KMS-11 (cell line): ENCODE results near the gene FBXO31.
"Not testable (repeated sequence)": the region's sequence is repeated elsewhere in the genome, so short reads cannot be mapped to it uniquely, and the experiment has no call there.

ENCODE experiments used
- H2AFZ ChIP-seq: fragments of 200-600 bp; sonication (generic); 2 replicates; pipeline ENCODE4 v1.6.1; 2016; ENCODE audit warnings: antibody characterized with exemption, mixed run types, low read depth
- H3K27ac ChIP-seq: fragments of 200-600 bp; sonication (generic); 2 replicates; pipeline ENCODE4 v1.6.1; 2016; ENCODE audit warnings: mild to moderate bottlenecking, mixed run types
- H3K27me3 ChIP-seq: fragments of 200-600 bp; sonication (generic); 2 replicates; pipeline ENCODE4 v1.6.1; 2017; ENCODE audit warnings: mild to moderate bottlenecking, low read depth, mixed run types, moderate library complexity; ENCODE audit not compliant: insufficient read depth
- H3K36me3 ChIP-seq: fragments of 200-600 bp; sonication (generic); 2 replicates; pipeline ENCODE4 v1.6.1; 2017; ENCODE audit warnings: mild to moderate bottlenecking, mixed run types; ENCODE audit not compliant: insufficient read depth
- H3K4me1 ChIP-seq: fragments of 200-600 bp; sonication (generic); 2 replicates; pipeline ENCODE4 v1.6.1; 2016; ENCODE audit warnings: mild to moderate bottlenecking, low read depth, mixed run types; ENCODE audit not compliant: poor library complexity, severe bottlenecking
- H3K4me2 ChIP-seq: fragments of 200-600 bp; sonication (generic); 2 replicates; pipeline ENCODE4 v1.7.0; 2016; ENCODE audit warnings: mild to moderate bottlenecking, mixed run types
- H3K4me3 ChIP-seq: fragments of 200-600 bp; sonication (generic); IDR thresholded peaks from 2 replicates; pipeline ENCODE4 v1.6.1; 2017; ENCODE audit warnings: low read depth, low read length, mixed read lengths; ENCODE audit not compliant: insufficient read depth
- H3K79me2 ChIP-seq: fragments of 200-600 bp; sonication (generic); 2 replicates; pipeline ENCODE4 v1.6.1; 2016; ENCODE audit warnings: low read depth, mixed run types; ENCODE audit not compliant: insufficient read depth
- H3K9ac ChIP-seq: fragments of 200-600 bp; sonication (generic); 2 replicates; pipeline ENCODE4 v1.6.1; 2016; ENCODE audit warnings: mild to moderate bottlenecking, mixed run types
- H4K20me1 ChIP-seq: fragments of 200-600 bp; sonication (generic); 2 replicates; pipeline ENCODE4 v1.6.1; 2016; ENCODE audit warnings: mild to moderate bottlenecking, mixed run types; ENCODE audit not compliant: insufficient read depth
- TF ChIP-seq, protein P1 (sequence below): fragments of 200-600 bp; sonication (generic); conservative IDR thresholded peaks from 2 replicates; pipeline ENCODE4 v1.6.1; 2017; ENCODE audit warnings: low read depth, mild to moderate bottlenecking, antibody characterized with exemption, low read length, moderate library complexity, mixed read lengths

FBXO31 gene

DNA sequence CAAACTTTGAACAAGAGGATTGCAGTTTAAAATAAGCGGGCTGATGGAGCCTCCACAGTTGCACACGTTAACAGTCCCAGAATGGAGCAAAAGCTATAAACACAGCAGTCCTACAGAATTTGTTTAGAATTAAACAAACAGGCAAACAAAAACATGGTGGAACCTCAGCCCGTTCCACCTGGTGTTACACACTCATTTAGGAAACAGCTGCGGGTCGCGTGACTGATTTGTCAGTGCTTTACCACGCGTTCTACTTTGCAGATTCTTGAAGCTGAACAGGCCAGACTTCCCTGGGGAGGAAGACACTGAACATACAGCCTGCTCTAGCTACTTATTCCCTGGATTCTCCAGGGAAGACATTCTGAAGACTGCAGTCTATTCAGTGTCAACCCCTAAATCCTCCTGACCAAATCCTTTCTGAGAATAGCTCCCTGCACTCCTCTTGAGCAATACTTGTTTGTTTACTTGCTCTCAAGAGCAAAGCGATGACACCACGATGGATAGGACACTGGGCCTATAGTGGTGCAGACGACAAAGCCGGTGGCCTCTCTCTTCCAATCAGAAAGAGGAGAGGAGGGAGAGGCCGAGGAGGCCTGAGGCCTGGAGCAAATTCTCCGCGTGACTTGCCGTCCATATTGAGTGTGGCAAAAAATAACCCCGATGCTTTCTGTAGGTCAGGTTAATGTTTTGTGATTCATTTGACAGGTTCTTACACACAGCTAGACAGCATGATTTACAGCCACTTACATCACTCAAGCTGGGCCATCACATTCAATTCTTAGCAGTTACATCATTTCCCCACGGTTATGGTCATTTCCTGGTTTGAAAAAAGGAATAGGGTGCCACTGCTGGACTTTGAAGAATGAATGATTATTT, 4.6 kb upstream of the FBXO31 start:
- Histone ChIP-seq H3K4me1 (peaks cover 24% of the 10 kb centered on the region), H3K36me3 (no peaks in the 10 kb centered on the region), H3K27me3 (no peaks in the 10 kb centered on the region), H3K4me3 (no peak overlapping the region), H3K27ac (peak overlapping the region; percentile 64), H2AFZ (peak overlapping the region; percentile 49), H3K79me2 (peaks cover 4% of the 10 kb centered on the region; the same call in 1 of the 2 replicates), H3K4me2 (peak overlapping the region; percentile 46), H4K20me1 (no peaks in the 10 kb centered on the region), H3K9ac (peak overlapping the region; percentile 3; the same call in 1 of the 2 replicates)
- TF ChIP-seq, protein P1, sequence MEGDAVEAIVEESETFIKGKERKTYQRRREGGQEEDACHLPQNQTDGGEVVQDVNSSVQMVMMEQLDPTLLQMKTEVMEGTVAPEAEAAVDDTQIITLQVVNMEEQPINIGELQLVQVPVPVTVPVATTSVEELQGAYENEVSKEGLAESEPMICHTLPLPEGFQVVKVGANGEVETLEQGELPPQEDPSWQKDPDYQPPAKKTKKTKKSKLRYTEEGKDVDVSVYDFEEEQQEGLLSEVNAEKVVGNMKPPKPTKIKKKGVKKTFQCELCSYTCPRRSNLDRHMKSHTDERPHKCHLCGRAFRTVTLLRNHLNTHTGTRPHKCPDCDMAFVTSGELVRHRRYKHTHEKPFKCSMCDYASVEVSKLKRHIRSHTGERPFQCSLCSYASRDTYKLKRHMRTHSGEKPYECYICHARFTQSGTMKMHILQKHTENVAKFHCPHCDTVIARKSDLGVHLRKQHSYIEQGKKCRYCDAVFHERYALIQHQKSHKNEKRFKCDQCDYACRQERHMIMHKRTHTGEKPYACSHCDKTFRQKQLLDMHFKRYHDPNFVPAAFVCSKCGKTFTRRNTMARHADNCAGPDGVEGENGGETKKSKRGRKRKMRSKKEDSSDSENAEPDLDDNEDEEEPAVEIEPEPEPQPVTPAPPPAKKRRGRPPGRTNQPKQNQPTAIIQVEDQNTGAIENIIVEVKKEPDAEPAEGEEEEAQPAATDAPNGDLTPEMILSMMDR, result no peak

DNA sequence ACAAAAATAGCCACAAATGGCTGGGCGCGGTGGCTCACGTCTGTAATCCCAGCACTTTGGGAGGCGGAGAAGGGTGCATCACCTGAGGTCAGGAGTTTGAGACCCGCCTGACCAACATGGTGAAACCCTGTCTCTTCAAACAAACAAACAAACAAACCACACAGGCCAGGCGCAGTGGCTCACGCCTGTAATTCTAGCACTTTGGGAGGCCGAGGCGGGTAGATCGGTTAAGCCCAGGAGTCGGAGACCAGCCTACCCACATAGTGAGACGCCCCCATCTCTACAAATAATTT, 1.2 kb upstream of the FBXO31 start:
- H3K4me3 ChIP-seq, H4K20me1 ChIP-seq, H3K27me3 ChIP-seq, H3K36me3 ChIP-seq: not testable (repeated sequence)
- Histone ChIP-seq H2AFZ (peak overlapping the region; percentile 81; the same call in 1 of the 2 replicates), H3K4me2 (peak overlapping the region; percentile 64), H3K4me1 (peaks cover 44% of the 10 kb centered on the region), H3K79me2 (peaks cover 32% of the 10 kb centered on the region), H3K27ac (peak overlapping the region; percentile 77), H3K9ac (peak overlapping the region; percentile 73)

DNA sequence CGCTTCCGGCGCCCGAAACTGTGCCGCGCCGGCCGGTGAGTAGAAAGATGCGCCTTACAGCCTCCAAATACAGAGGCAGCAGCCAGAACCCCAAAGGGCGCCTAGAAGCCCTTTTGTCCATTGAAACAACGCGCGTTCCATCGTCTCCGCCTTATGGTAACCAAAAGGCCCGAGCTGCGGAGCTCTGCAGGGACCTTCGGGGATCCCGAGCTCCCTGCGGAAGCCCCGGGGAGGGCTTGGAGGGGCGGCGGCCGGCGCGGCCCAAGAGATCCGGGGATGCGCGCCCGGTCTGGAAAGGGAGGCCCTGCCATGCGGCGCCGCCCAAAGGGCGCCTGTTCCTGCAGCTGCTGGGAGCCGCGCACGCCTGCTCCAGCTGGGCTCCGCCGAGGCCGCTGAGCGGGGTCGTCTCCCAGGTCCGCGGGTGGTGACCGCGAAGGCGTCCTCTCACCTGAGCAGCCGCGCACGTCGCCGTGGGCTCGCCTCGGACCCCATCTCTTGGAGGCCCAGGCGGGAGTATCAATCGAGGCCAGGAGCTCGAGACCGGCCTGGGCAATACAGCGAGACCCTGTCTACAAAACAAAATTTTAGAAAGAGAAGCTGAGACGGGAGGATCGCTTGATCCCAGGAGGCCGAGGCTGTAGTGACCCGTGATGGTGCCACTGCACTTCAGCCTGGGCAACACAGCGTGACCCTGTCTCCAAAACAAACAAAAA, 742 bp upstream of the FBXO31 start:
- H3K79me2 ChIP-seq, result peaks cover 37% of the 10 kb centered on the region

DNA sequence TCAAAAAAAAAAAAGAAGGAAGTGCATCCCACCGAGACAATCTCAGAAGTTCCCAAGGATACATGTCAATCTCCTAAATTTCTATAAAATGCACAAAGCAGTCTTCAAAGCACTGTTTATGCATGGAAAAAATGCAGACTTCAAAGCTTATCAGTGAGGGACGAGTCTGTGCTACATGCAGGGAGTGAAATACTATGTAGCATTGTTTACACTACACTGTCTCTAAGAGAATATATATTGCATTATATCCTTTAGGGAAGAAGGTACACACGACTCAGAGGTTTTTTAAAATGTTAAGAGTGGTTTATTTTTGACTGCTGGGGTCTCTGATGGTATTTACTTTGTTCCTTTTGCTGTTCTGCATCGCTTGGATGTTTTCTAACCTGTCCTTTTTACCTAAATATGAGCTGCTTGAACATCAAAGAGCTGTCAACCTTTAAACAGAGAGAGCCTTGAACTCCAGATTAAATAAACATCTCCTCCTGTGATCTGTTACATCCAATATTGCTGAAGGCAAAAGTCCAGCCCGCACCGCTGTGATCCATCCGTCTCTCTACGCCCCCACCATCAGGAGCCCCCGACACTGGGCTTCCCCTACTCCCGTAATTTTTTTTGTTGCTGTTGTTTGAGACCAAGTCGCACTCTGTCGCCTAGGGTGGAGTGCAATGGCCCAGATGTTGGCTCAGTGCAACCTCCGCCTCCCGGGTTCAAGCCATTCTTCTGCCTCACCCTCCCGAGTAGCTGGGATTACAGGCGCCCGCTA, 1.4 kb downstream of the FBXO31 start:
- H2AFZ ChIP-seq, result no peak overlapping the region
- H3K36me3 ChIP-seq, result no peaks in the 10 kb centered on the region
- no peaks in the 10 kb centered on the region for H3K27me3 ChIP-seq
- peak overlapping the region; percentile 93 for H3K4me2 ChIP-seq
- peaks cover 56% of the 10 kb centered on the region for H3K79me2 ChIP-seq
- TF ChIP-seq, protein P1, result no peak
- peaks cover 47% of the 10 kb centered on the region for H3K4me1 ChIP-seq
- H4K20me1 ChIP-seq, result peaks cover 16% of the 10 kb centered on the region; the same call in 1 of the 2 replicates
- peak overlapping the region; percentile 77 for H3K27ac ChIP-seq
- peak overlapping the region; percentile 61 for H3K9ac ChIP-seq
- no peak overlapping the region for H3K4me3 ChIP-seq

More for the DNA sequence above, 742 bp upstream of the FBXO31 start:
- Histone ChIP-seq H3K27me3 (no peaks in the 10 kb centered on the region), H3K36me3 (no peaks in the 10 kb centered on the region), H3K4me3 (no peak overlapping the region), H4K20me1 (peaks cover 12% of the 10 kb centered on the region; the same call in 1 of the 2 replicates), H2AFZ (peak overlapping the region; percentile 81), H3K9ac (peak overlapping the region; percentile 73), H3K4me2 (peak overlapping the region; percentile 64), H3K27ac (peak overlapping the region; percentile 77), H3K4me1 (peaks cover 46% of the 10 kb centered on the region)
- TF ChIP-seq, protein P1, result no peak
